Measurements from ENCODE around the gene SNRK.

SNRK gene

DNA sequence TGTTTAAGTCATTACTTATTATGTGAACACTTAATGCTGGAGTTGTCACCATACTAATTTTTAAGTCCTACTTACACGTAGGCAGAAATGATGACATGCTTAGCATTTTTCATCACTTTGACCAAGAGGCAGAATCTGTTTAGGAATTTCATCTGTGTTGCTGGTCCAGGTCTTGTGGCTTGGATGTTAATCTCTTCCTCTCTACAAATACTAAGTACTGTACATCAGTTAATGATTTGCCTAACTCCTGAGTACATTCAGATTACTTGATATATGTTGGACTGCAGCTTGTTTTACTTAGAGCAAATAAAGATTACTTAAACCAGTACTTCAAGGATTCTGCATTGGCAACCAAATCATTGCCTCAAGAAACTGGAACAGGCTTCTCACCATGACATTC, 8.6 kb downstream of the SNRK start:
- no peak for TF ChIP-seq CTCF (IDR thresholded peaks at IDR 0.05; ENCODE audit: control extremely low read depth, extremely low read depth, low read depth, missing control alignments)
- ChIA-PET CTCF (interaction anchor here (1.0 kb wide), 1 partner anchor 21 kb away, joined by 3 read pairs; no protein-coding TSS in a partner anchor), POLR2A (no interaction called here)
- no peak for DNase-seq (ENCODE audit: extremely low spot score)

- CTCF ChIA-PET: interaction anchor here (0.8 to 1.7 kb wide), 5 partner anchors 9 to 29 kb away, joined by 3 to 7 read pairs (median 4); partner anchors contain the start of gene SNRK
- POLR2A ChIA-PET: no interaction called here
- TF ChIP-seq CTCF (IDR thresholded peaks at IDR 0.05; ENCODE audit: control extremely low read depth, extremely low read depth, low read depth, missing control alignments): no peak
- peak; percentile 37 for DNase-seq (ENCODE audit: extremely low spot score)
Observed at GRCh38 chr3:43296565-43296964, 10.2 kb downstream of the SNRK start.

- ChIA-PET POLR2A (no interaction called here), CTCF (no interaction called here)
- DNase-seq (ENCODE audit: extremely low spot score): no peak
- TF ChIP-seq CTCF (IDR thresholded peaks at IDR 0.05; ENCODE audit: control extremely low read depth, extremely low read depth, low read depth, missing control alignments): no peak
Observed at GRCh38 chr3:43298292-43298691, 12.0 kb downstream of the SNRK start.

GRCh38 chr3:43298761-43299160, 12.4 kb downstream of the SNRK start:
- no peak for DNase-seq (ENCODE audit: extremely low spot score)
- ChIA-PET CTCF (interaction anchor here (0.9 kb wide), 1 partner anchor 22 kb away, joined by 3 read pairs; no protein-coding TSS in a partner anchor), POLR2A (no interaction called here)
- no peak for TF ChIP-seq CTCF (IDR thresholded peaks at IDR 0.05; ENCODE audit: control extremely low read depth, extremely low read depth, low read depth, missing control alignments)

- TF ChIP-seq CTCF (IDR thresholded peaks at IDR 0.05; ENCODE audit: control extremely low read depth, extremely low read depth, low read depth, missing control alignments): no peak
- no peak for DNase-seq (ENCODE audit: extremely low spot score)
- ChIA-PET POLR2A (no interaction called here), CTCF (no interaction called here)
Observed at GRCh38 chr3:43302116-43302880, 16.0 kb downstream of the SNRK start.

GRCh38 chr3:43304126-43304525, 17.8 kb downstream of the SNRK start:
- POLR2A ChIA-PET: no interaction called here
- CTCF ChIA-PET: interaction anchor here (1.1 kb wide), 1 partner anchor 46 kb away, joined by 3 read pairs; no protein-coding TSS in a partner anchor
- DNase-seq (ENCODE audit: extremely low spot score): no peak
- TF ChIP-seq CTCF (IDR thresholded peaks at IDR 0.05; ENCODE audit: control extremely low read depth, extremely low read depth, low read depth, missing control alignments): no peak
